ENCODE results near the gene CHCHD5.

The CHCHD5 gene

DNA sequence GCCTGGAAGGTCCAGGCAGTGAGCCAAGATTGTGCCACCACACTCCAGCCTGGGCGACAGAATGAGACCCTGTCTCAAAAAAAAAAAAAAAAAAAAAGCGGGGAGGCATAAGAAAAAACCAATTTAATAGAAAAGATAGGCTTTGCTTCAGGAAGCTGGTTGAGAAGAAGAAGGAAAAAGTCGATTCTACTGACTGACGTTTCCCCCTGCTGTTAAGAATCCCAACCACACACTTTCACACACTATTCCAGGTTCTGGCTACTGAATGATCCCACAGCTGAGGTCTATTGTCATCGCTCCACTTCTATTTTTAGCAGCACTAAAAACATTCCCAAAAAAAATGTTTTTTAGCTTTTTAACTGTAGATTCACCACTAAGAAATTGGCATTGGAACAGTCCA is 6.7 kb upstream of the CHCHD5 start:
- TF ChIP-seq ZNF274 (IDR thresholded peaks at IDR 0.05; ENCODE audit: low read depth, low read length): no peak

DNA sequence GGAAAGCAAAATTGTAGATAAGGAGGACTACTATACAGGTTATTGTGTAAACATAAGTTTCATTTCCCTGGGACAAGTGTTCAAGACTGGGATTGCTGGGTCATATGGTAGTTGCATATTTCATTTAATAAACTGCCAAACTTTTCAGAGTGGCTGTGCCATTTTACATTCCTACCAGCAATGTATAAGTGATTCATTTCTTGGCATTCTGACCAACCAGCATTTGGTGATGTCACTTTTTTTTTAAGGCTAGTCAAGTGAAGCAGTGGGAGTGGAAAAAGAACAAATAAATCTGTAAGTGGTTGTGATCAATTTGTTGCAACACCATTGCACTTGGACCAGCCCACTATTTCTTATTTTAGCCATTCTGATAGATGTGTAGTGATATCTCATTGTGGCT is 5.2 kb upstream of the CHCHD5 start:
- no peak overlapping the region for H3K4me3 ChIP-seq (ENCODE audit: low read length)
- TF ChIP-seq ZNF274 (IDR thresholded peaks at IDR 0.05; ENCODE audit: low read depth, low read length): no peak

More for the DNA sequence above, 6.7 kb upstream of the CHCHD5 start:
- no peak overlapping the region for H3K4me3 ChIP-seq (ENCODE audit: low read length)

DNA sequence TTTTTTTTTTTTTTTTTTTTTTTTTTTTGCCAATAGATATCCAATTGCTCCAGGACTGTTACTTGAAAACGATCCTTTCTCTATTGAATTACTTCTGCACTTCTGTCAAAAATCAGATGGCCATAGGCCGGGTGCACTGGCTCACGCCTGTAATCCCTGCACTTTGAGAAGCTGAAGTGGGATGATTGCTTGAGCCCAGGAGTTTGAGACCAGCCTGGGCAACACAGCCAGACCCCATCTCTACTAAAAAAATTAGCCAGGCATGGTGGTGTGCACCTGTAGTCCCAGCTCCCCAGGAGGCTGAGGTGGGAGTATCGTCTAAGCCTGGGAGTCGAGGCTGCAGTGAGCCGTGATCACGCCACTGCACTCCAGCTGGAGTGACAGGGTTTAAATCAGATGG is 4.3 kb upstream of the CHCHD5 start:
- no peak for TF ChIP-seq ZNF274 (IDR thresholded peaks at IDR 0.05; ENCODE audit: low read depth, low read length)
- no peak overlapping the region for H3K4me3 ChIP-seq (ENCODE audit: low read length)

DNA sequence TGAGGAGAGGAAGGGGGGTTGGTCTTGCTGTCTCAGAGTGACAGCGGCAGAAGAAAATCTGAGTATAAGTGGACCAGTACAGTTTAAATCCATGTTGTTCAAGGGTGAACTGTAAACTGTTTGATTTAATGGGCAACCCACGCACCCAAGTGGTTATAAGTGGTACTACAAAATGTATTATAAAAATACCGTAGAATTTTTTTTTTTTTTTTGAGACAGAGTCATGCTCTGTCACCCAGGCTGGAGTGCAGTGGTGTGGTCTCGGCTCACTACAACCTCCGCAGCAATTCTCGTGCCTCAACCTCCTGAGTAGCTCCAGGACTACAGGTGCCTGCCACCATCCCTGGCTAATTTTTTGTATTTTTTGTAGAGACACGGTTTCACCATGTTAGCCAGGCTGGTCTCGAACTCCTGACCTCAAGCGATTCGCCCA is 2.1 kb upstream of the CHCHD5 start:
- no peak overlapping the region for H3K4me3 ChIP-seq (ENCODE audit: low read length)
- TF ChIP-seq ZNF274 (IDR thresholded peaks at IDR 0.05; ENCODE audit: low read depth, low read length): no peak

DNA sequence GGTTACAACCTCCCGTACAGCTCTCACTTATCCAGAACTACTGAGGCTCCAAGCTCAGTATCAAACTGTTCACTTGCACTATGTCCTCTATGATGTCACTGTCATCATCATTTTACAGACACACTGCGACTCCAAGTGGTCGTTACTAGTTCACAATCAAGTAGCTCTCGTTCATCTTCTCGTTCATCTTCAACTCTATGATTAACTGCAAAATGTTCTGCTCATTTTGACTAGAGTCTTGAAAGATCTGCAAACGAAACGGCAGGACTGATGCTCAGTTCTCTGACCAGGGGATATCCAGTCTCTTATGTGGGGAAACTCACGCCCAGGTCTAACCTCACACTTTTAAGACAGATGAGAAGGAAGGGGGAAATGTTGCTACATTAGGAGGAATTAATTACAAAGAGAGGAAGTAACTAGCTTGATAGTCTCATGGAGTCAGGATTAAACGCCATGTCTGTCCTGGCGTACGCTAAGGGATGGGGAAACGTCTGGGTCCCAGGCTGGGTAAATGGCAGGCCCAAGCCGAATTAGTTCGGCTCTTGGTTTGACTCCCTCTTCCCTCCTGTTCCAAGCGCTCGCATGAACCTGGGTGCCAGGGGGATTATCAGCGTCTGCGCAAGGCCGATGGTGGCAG is 794 bp upstream of the CHCHD5 start:
- H3K4me3 ChIP-seq (ENCODE audit: low read length): peak overlapping the region; percentile 77
- TF ChIP-seq ZNF274 (IDR thresholded peaks at IDR 0.05; ENCODE audit: low read depth, low read length): no peak

DNA sequence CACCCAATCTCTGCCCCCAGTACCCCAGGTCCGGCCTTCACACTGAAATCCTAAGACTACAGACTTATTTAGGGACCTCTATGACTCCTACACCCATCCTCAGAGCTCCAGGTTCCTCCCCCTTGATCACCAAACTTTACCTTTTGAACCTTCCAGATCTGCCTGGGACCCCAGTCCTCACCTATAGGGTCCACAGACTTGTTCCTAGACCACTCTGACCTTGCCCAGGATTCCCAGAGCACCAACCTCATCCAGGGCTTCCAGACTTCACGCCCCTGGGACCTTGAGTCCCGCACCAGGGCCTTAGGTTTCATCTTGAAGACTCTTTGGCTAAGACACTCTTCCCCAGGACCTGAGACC is 462 bp downstream of the CHCHD5 start:
- no peak for TF ChIP-seq ZNF274 (IDR thresholded peaks at IDR 0.05; ENCODE audit: low read depth, low read length)
- peak overlapping the region; percentile 77 for H3K4me3 ChIP-seq (ENCODE audit: low read length)

DNA sequence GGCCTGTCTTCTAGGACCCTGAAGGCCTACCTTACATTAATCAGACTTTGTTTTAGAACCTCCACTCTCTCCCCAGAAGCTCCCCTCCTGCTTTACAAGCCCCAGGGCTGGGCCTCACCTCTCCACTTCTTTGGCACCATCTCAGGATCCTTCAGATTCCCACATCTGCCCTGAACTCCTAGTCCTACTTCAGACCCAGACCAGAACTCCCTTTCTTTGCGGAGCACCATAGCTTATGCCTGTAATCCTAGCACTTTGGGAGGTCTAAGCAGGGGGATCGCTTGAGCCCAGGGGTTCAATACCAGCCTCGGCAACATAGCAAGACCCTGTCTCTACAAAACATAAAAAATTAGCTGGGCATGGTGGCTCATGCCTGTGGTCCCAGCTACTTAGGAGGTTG is 991 bp downstream of the CHCHD5 start:
- H3K4me3 ChIP-seq (ENCODE audit: low read length): peak overlapping the region; percentile 77

DNA sequence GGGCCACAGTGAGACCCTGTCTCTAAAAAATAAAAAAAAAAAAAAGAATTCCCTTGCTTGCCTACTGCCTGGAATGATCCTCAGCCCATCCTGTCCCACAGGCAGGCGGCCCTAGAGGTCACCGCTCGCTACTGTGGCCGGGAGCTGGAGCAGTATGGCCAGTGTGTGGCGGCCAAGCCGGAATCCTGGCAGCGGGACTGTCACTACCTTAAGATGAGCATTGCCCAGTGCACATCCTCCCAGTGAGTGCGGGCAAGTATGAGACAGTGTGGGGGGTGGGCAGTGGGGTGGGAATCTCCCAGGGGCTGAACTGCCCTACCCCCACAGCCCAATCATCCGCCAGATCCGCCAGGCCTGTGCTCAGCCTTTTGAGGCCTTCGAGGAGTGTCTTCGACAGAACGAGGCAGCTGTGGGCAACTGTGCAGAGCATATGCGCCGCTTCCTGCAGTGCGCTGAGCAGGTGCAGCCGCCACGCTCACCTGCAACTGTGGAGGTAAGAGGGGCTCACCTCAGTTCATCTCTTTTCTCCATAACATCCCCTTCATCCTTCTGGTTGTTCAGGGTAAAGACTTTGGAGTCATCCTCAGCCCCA is 1.6 kb downstream of the CHCHD5 start:
- no peak for TF ChIP-seq ZNF274 (IDR thresholded peaks at IDR 0.05; ENCODE audit: low read depth, low read length)
- no peak overlapping the region; the same call in 1 of the 2 replicates for H3K4me3 ChIP-seq (ENCODE audit: low read length)

More for the DNA sequence above, 991 bp downstream of the CHCHD5 start:
- no peak for TF ChIP-seq ZNF274 (IDR thresholded peaks at IDR 0.05; ENCODE audit: low read depth, low read length)

DNA sequence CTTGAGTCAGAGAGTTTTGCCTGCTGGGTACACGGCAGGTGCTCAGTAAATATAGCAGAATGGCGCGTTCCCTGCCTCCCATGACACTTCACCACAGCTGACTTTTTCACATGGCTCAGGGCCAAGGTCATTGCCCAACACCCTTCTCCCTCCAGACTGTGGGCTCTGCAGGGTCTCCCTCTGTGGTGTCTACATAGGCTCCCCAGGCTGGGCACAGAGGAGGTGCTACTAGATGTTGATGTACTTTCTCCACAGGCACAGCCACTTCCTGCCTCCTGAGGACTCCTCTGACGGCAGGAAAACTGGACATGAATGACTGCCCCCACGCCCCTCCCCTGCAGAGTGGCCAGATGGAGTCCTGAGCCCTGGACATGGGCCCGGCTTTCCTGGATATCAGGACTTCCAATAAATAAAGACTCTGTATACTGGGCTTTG is 4.2 kb downstream of the CHCHD5 start:
- no peak for TF ChIP-seq ZNF274 (IDR thresholded peaks at IDR 0.05; ENCODE audit: low read depth, low read length)
- no peak overlapping the region for H3K4me3 ChIP-seq (ENCODE audit: low read length)

DNA sequence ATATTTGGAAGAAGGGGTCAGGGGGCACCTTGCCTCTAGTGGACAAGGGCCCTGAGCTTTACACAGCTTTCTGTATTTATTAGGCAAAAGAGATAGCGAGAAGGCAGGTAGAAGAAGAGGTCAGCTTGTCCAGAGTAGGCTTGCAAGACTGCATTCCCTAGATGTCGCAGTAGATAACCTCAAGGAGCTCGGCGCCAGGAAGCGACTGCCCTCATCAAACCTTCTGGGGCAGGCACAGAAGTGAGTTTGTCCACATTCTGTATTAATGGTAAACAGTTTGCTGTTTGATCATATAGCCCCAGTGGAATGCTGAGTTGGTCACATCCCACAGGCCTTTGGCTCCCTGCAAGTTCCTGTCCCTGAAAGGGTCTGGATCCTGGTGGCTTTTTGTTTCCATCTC is 7.0 kb downstream of the CHCHD5 start:
- H3K4me3 ChIP-seq (ENCODE audit: low read length): no peak overlapping the region
- no peak for TF ChIP-seq ZNF274 (IDR thresholded peaks at IDR 0.05; ENCODE audit: low read depth, low read length)

DNA sequence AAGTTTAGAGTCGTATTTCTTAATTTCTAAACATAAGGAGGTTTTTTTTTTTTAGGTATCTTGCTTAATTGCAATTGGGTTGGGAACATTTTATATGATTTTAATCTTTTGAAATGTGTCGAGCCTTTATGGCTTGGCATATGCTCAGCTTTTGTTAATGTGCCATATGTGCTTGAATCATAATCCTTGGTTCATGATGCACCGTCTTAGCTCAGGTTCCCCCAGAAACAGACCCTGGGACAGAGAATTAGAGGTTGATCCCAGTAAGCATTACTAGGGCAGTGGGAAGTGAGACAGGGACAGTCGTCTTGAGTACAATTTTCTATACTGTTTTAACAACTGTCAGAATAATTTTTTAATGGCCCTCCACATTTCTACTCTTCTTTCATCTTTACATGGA is 9.3 kb downstream of the CHCHD5 start:
- TF ChIP-seq ZNF274 (IDR thresholded peaks at IDR 0.05; ENCODE audit: low read depth, low read length): no peak

DNA sequence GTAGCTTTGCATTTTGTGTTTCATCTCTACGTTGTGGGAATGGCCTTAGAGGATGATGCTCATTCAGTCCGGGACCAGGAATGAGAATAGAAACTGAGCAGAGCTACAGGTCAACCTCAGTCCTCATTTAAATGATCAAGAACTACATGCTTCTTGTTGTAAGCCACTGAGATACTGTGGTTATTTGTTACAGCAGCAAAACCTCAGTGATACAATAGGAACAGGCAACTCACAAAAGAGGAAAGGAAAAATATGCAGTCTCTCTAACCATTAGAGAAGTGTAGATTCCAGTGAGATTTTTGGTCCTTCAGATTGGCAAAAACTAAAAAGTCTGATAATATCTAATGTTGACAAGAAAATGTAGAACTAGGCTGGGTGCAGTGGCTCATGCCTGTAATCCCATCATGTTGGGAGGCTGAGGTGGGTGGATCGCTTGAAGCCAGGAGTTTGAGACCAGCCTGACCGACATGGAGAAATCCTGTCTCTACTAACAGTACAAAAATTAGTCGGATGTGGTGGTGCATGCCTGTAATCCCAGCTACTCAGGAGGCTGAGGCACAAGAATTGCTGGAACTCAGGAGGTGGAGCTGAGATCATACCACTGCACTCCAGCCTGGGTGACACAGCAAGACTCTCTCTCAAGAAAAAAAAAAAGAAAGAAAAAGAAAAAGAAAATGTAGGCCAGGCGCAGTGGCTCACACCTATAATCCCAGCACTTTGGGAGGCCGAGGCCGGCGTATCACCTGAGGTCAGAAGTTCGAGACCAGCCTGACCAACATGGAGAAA is 13.3 kb downstream of the CHCHD5 start:
- H3K4me3 ChIP-seq (ENCODE audit: low read length): no peak overlapping the region
- TF ChIP-seq ZNF274 (IDR thresholded peaks at IDR 0.05; ENCODE audit: low read depth, low read length): no peak

More for the DNA sequence above, 9.3 kb downstream of the CHCHD5 start:
- H3K4me3 ChIP-seq (ENCODE audit: low read length): no peak overlapping the region

DNA sequence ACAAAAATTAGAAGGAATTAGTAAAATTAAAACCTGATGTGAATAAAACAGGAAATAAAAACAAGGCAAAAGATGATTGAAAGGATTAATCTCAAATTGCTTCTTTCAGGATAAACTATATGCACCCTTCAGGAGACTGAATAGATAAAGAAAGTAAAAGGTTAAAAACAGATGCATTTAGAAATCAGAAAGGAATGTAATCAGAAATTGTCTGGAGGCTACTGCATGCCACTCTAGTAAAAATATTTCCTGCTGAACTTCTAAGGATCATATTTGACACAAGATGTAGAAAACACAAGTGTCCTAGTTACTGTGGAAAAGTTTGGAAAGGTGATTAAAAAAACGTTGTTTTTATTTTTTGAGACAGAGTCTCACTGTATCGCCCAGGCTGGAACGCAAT is 16.2 kb downstream of the CHCHD5 start:
- TF ChIP-seq ZNF274 (IDR thresholded peaks at IDR 0.05; ENCODE audit: low read depth, low read length): no peak
- no peak overlapping the region for H3K4me3 ChIP-seq (ENCODE audit: low read length)

DNA sequence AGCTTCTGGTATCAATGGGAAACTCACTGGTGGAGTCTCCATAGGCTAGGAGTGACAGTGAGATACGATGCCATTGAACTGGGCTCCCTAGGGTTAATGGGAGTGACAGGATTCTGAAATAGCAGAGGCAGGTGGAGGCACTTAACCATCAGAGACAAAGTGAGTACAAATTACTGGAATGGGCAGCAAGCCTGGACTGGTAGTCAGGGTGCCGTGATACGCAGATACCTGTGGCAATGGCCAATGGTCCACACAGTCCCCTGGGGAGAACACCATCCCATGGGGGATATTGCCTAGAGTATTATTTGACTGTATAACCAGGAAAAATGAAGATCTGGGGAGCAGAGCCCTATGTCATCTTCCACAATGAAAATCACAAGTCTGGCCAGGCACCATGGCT is 17.3 kb downstream of the CHCHD5 start:
- TF ChIP-seq ZNF274 (IDR thresholded peaks at IDR 0.05; ENCODE audit: low read depth, low read length): no peak
- no peak overlapping the region for H3K4me3 ChIP-seq (ENCODE audit: low read length)

DNA sequence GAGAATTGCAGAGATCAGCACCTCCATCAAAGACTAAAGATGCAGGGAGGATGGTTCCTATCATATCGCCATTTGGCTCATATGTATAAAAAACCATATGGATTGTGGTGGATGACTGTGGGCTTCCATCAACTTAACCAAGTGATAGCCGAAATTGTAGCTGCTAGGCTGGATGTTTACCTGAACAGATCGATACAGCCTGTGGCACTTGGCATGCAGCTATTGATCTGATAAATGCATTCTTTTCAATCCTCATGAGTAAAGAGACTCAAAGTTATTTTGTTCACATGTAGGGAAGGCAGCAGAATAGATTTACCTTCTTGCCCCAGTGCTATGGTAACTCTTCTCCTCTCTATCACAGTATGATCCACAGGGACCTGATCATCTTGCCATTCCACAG is 18.5 kb downstream of the CHCHD5 start:
- no peak overlapping the region for H3K4me3 ChIP-seq (ENCODE audit: low read length)
- no peak for TF ChIP-seq ZNF274 (IDR thresholded peaks at IDR 0.05; ENCODE audit: low read depth, low read length)
